HG03521 (cell line): ENCODE results near the gene PLRG1.

Source experiments
- ATAC-seq: cut with Tn5 transposase; IDR thresholded peaks from one replicate; pipeline ENCODE4 v1.9.1; 2021; ENCODE audit warnings: mild to moderate bottlenecking, moderate library complexity; ENCODE audit not compliant: unreplicated experiment

Gene PLRG1

GRCh38 chr4:154526151-154526550, 24.0 kb downstream of the PLRG1 start:
- no peak for ATAC-seq

GRCh38 chr4:154521607-154522006, 28.6 kb downstream of the PLRG1 start:
- no peak for ATAC-seq

GRCh38 chr4:154519214-154519613, 31.0 kb downstream of the PLRG1 start:
- ATAC-seq: no peak

DNA sequence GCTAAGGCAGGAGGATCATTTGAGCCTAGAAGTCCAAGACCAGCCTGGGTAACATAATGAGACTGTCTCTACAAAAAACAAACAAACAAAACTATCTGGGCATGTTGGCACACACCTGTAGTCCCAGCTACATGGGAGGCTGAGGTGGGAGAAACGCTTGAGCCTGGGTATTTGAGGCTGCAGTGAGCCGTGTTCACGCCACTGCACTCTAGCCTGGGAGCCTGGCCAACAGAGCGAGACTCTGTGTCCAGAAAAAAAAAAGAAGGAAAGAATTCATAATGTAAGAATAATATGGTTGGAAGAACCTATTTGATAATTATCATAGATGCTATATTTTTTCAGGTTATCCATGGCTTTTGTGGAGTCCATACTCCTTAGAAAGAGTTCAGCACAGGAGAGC, 32.6 kb downstream of the PLRG1 start:
- ATAC-seq: no peak

- ATAC-seq: no peak
These were observed 33.7 kb downstream of the PLRG1 start for GRCh38 chr4:154516318-154517029.

GRCh38 chr4:154511981-154512380, 38.2 kb downstream of the PLRG1 start:
- ATAC-seq: no peak

DNA sequence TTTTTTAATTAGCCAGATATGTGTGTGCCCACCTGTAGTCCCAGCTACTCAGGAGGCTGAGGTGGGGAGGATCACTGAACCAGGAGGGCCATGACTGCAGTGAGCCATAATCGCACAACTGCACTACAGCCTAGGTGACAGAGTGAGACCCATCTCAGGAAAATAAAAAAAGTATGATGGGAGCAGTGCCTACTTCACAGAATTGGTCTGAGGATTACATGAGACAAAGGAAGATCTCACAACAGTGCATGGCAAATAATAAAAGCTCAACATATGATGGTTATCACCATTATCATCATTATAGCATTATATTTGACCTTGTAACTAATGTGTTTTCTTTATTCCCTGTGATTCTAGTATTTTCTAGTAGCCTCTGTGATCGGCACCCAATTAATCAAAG, 38.7 kb downstream of the PLRG1 start:
- ATAC-seq: no peak

- no peak for ATAC-seq
These were observed 43.0 kb downstream of the PLRG1 start for GRCh38 chr4:154507156-154507555.

- ATAC-seq: no peak
These were observed 43.9 kb downstream of the PLRG1 start for GRCh38 chr4:154506253-154506652.

DNA sequence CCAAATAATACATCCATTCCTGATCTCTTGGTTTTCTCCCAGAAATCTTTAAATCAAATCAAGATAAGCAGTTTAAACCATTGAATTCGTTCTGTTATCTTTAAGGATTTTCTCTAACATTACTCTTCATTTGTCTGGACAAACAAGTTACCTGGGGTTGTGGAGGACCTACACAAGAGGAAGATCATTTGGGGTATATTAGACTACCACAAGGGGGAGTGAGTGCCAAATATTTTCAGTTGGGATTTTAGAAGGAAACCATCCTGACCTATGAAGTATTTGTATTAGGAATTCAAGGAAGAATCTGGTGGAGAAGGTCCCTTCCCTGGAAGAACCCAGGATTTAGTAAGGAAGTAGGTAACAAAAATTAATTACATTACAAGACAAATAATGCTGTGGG, 46.6 kb downstream of the PLRG1 start:
- ATAC-seq: no peak

GRCh38 chr4:154502111-154502510, 48.1 kb downstream of the PLRG1 start:
- ATAC-seq: no peak

- ATAC-seq: no peak
These were observed 52.3 kb downstream of the PLRG1 start for GRCh38 chr4:154497889-154498288.

GRCh38 chr4:154495867-154496266, 54.3 kb downstream of the PLRG1 start:
- ATAC-seq: no peak

- ATAC-seq: no peak
These were observed 57.9 kb downstream of the PLRG1 start for GRCh38 chr4:154492288-154492687.

DNA sequence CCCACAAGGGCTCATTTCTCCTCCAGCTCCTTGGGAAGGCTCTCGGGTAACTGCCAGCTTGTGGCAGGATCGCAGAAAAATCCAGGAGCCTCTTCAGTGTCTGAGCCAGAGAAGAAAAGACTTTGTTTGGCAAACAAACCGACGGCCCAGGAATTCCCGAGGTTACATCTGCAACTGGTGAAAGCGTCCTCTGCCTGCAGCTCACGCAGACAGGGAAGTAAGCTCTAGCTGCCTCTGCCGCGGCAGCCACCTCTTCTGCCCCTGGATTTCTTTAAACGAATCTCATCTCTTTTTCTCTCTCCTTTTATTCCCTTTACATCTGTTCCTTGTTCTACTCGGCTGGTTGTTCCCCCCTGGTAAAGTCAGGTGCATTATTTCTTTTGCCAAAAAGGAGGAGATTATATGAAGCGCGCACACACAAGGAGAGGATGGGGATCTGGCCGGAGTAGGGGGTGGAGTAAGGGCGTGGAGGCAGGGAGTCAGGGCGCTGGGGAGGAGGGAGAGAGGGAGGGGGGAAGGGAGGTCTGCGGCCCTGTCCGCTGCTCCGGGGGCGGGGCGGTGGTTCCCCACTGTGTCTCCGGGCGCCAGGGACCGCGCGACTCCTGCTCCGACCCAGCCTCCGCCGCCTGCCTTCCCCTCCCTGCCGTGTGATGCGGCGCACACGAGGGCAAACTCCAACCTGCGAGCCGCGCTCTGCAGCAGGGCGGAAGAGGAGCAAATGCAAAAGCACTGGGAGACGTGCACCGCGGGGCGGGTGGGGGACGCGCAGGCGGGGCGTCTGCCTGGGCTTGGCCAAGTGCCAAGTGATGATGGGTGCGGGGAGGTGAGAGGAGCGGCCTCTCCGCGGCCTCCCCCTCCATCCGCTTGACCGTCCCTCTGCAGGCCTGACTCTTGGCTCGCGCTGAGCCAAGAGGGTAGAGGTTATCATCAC, 58.6 kb downstream of the PLRG1 start, which contains the start of gene DCHS2:
TSS of gene DCHS2 (minus strand) at position 459 of the 931 bp plus-strand sequence. CDS start at position 15, 444 bp downstream.
- peak; percentile 45 for ATAC-seq

DNA sequence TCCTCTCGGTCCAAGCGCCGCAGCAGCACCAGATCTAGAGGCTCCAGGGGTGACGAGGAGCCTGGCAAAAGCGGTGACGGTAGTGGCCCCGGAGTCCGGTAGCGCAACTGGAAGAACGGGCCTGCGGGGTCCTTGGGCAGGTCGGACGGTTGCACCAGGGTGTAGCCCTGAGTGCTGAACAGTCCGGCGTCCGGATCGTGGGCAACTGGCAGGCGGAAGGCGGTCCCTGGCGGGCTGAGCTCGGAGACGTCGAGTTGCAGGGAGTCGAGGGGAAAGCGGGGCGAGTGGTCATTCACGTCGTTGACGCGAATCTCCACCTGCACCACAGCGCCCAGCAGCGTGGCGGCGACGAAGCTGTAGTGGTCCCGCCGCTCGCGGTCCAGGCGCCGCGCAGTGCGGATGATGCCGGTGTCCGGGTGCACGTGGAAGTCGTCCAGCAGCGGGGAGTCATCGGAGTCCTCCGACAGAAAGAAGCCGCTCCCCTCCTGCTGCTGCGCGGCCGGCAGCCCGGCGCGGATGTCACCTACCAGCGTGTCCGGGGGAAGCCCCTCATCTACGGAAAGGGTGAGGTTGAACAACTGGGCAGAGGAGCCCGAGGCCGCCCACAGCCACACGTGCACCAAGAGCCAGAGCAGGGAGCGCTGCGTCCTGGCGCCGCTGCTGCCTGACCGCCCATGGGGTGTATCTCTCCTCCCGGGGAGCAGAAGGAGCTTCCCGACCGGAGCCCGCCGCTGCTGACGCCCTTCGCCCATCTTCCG, 59.4 kb downstream of the PLRG1 start:
- ATAC-seq: peak; percentile 43

DNA sequence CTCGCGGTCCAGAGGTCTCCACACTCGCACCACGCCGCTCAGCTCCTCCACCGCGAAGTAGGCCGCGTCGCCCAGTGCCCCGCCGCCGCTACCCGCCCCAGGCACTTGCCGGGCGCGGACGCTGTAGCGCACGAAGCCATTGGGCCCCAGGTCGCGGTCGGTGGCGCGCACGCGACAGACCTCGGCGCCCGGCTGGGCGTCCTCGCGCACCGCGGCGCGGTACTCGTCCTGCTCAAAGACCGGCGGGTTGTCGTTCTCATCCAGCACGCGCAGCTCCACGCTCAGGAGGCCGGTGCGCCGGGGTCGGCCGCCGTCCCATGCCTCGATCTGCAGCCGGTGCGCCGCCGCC, 60.0 kb downstream of the PLRG1 start:
- ATAC-seq: no peak

DNA sequence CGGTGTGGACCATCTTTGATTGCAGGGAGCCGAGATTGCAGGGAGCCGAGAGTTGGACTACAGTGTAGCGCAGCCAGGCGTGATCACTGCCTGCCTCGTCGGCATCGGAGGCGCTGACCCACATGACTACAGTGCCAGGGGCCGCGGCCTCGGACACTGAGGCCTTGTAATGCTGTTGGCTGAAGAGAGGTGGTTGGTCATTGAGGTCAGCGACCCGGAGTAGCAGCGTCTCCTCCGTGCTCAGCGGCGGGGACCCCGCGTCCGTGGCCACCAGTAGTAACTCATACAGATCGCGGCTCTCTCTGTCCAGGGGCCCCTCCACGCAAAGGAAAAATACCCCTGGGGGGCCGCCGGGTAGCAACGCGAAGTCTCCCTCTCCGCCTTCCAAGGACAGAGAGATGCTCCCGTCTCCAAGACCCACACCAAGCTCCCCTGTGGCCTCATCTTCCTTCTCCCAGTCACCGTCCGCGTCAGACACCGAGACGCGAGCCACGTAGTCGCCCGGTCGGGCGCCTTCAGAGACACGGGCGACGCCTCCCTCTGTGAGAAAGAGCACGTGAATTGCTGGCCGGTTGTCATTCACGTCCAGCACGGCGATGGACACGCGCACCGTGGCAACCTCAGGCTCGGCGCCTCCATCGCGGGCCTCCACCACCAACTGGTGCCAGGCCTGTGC, 60.5 kb downstream of the PLRG1 start:
- ATAC-seq: no peak

DNA sequence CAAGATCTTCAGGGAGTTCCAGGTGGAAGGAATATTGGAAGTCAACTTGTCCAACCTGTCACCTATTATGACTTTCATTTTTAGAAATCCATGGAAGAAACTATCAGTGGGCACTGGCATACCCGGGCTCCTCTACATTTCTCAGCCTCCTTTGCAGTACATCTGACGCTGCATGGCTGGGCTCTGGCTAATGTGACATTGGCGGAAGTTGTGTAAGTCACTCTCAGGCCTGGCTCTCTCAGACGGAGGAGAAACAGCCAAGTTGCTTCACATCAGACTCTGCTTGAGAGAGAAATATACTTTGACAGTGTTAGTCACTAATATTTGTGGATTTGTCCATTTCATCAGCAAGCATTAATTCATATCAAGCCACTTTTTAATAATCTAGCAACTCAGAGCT, 63.1 kb downstream of the PLRG1 start:
- ATAC-seq: no peak

DNA sequence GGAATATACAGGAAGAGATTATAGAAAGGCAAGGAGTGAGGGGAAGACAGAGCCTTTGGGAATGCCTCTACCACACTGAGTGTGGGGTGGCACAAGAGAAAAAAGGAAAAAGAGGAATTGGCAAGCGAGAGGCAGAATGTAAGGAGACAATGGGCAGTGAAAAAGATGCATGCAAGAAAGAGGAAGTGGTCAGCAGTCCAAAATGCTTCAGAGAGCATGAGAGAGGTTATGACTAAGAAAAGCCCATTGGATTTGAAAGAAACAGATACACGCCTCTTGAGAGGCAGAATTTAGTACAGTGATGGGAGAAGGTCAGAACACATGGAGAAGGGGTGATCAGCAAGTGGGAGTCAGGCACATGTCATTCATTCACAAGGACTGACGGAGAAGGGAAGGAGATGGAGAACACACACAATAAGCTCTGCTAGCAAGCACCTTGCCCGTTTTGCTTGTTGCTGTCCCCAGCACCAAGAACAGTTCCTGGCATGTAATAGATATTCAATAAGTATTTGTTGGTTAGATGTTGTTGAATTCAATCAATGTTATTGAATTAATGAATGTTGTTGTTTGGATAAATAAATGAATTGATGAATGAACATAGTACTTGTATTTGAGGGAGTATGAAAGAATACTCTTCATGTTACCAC, 65.0 kb downstream of the PLRG1 start:
- peak; percentile 97 for ATAC-seq
